Kidney glomerular epithelial cell (primary cell): ENCODE measurements around the gene PLET1.

ENCODE experiments used
- DNase-seq: peaks from one replicate; lab custom pipeline; 2025; lab: John Stamatoyannopoulos, UW

PLET1 gene, protein sequence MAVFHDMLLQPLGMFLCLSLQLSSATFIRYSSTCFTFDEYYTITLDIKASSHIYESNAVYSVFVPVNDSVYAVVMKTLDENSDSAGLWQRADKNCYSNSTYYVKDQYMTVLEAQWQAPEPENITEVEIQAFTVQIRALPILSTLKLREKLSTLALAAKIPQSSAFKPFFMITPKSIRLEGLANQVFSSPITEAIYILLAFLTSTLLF

GRCh38 chr11:112260490-112260889 lies at the start of gene PLET1:
Gene PLET1 (minus strand): TSS chr11:112260860. CDS start chr11:112260589, 271 bp downstream.
- no peak for DNase-seq

- DNase-seq, result no peak
These were observed 49.8 kb upstream of the PLET1 start for GRCh38 chr11:112310419-112310818.

- no peak for DNase-seq
These were observed 48.0 kb upstream of the PLET1 start for GRCh38 chr11:112308651-112309050.

GRCh38 chr11:112307616-112308015 lies 47.0 kb upstream of the PLET1 start:
- DNase-seq, result no peak

- DNase-seq, result no peak
These were observed 45.6 kb upstream of the PLET1 start for GRCh38 chr11:112306230-112306629.

DNA sequence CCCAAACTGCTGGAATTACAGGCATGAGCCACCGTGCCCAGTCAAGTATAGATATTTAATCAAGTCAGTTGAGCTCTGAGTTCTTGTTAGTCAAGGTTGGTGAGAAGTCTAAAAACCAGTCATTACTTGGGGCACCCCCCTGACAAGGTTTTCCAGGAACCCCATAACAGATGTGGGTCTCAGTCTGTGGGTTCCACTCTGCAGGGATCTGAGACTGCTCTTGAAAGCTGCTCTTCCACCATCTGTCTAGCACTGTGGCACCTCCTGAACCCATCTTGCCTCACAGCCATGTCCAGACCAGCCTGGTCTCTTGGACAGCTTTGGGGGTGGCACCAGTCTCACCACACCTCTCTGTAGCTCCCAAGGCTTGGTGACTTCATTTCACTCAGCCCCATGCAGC lies 44.3 kb upstream of the PLET1 start:
- DNase-seq, result no peak

GRCh38 chr11:112303616-112304015 lies 43.0 kb upstream of the PLET1 start:
- DNase-seq, result peak; percentile 29

GRCh38 chr11:112302226-112302868 lies 41.7 kb upstream of the PLET1 start:
- no peak for DNase-seq

DNA sequence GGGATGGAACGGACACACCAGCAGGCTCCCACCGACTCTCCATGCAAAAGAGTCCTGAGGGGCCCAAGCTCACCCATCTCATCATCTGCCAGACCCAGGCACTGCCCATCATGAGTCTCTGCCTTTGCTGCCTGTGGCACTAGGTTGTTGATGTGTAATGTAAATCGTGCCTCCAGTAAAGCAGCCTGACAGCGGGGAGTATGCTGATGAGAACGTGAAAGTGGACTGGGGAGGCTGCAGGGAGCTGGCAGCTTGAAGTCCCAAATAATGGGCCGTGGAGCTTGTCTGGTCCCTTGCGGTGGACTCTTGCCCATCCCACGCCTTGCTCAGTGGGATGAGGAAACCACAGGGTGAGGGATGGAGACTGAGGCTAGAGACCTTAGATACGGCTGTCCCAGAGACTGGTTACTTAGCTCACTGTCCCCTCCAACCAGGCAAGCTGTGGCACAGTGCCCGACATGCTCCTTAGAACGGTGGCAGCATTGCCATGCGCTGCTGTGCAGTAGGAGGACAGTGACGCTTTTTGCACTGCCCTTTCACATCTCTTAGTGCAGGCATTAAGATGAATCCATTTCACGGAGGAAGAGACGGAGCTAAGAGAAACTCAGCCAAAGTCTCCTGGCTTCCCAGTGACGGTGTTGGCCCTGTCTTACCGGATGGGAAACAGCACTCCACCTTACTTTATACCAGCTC lies 39.6 kb upstream of the PLET1 start:
- DNase-seq, result no peak

- DNase-seq, result no peak
These were observed 37.9 kb upstream of the PLET1 start for GRCh38 chr11:112298535-112298934.

DNA sequence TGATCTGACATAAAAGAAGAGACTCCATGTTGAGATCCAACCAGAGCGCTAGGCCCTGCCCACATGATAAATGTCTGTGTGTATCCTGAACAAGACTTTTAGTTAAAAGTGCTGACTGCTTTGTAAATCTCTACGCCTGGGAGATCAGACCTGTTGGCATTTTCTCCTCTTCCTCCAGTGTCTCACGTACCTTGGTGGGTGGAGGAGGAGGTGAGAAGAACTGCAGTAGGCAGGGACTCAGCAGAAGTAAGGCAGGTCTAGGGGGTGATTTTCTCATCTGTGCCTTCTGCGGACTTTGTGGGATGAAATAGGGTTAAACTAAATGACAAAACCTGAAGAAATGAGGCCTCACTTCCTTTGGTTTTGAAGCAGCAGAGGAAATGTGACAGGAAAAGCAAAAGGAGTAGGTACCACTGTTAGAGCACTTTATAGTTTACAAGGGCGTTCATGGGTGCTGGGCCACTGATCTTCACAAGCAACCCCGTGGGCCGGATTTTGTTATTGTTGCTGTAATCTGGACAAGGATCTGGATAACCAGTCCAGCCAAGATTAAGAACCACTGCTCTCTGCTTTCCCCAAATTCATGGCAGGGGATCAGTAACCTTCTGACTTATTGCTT lies 36.7 kb upstream of the PLET1 start:
- DNase-seq, result no peak

- no peak for DNase-seq
These were observed 35.4 kb upstream of the PLET1 start for GRCh38 chr11:112296044-112296443.

DNA sequence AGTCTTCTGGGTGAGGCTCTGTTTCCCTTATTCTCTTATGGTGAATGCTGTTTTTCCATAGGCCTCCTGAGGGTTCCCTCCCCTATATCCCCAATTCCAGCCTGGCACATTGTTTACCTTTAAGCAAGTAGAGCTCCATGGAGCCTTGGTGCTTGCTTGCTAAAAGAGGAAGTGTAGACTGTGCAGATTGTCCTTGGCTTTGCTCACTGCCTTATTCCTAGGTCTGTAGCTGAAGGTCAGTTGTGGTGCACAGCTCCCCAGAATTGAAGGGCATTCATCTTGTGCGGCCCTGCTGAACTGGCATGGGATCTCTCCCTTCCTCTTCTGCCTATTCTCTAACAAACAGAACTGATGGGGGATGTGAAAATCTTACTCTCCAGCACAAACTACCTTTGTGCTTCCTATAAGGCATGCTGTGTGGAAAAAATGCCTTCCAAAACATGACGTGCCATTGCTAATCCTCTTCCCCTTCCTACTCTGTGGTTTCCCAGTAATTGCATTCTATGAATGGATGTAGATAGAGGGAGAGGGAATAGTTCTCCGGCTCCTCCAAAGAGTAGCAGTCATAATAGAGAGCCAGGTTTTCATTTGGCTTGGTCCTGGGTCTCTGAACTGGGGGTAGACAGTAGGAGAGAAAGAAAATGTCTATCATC lies 34.2 kb upstream of the PLET1 start:
- DNase-seq, result no peak

GRCh38 chr11:112293614-112294013 lies 33.0 kb upstream of the PLET1 start:
- no peak for DNase-seq

GRCh38 chr11:112292785-112293407 lies 32.2 kb upstream of the PLET1 start:
- peak; percentile 29 for DNase-seq

DNA sequence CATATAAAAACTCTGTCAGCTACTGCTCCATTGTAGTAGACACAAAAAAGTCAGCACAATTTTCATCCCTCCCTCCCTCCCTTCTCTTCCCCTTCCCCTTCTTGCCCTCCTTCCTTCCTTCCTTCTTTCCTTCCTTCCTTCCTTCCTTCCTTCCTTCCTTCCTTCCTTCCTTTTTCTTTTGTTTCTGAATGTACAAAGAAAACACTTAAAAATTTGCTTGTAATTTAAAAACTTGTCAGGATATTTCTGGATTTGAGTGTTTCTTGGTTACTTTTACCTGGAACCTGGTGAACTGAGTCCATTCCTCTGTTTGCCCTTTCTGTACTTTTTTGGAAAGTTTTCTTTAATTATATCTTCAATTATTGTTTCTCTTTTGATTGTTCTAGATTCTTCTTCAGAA lies 31.5 kb upstream of the PLET1 start:
- no peak for DNase-seq

DNA sequence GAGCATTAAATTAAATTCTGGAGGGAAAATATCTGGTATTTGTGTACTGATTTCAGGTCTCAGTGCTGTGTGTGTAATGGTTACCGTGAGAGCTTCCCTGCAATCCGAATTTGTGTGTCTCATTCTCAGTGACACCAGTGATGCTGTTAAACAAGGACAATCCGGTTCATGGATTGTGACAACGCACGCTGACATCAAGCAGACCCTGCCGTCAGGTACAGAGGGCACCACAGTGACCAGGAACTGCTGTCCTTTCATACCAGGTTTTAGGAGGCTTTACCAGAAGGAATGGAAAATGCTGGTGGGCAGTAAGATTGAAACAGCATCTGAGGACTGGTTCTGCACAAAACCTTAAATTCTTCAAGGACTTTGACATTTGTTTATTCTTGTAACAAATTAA lies 30.5 kb upstream of the PLET1 start:
- no peak for DNase-seq

DNA sequence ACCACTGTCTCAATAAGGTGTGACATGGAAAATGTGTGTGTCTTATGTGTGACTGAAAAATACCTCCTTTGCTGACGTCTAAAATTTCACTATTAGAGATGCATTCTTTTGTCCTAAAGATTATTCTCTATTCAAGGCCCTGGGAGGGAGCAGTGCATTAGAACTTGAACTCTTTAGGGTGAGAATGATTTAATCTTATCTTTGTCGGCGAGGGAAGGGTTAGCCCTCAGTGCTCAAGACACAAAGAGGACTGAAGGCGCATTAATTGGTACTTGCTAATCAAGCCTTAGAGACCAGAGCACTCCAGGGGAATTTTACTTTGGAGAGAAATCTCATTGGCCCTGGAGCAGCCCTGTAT lies 29.8 kb upstream of the PLET1 start:
- no peak for DNase-seq

- DNase-seq, result peak; percentile 33
These were observed 29.2 kb upstream of the PLET1 start for GRCh38 chr11:112289588-112290492.

DNA sequence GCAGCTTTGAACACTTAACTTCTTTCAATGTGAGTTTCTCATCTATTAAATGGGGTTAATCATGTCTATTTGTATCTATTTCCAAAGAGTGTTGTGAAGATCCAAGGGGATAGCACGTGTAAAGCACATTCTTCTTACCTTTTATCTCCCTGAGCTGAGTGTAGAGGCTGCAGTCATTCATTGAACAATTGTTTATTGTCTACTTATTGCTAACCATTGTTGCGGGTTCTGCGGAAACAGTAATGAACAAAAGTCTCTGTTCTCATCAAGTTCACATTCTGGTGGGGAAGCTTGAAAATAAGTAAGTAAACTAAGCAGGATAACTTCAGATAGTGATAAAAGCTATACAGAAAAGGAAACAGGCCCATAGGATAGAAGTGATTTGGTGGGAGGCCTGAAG lies 27.4 kb upstream of the PLET1 start:
- no peak for DNase-seq

- DNase-seq, result no peak
These were observed 25.2 kb upstream of the PLET1 start for GRCh38 chr11:112285841-112286311.
